Measurements from ENCODE around the gene ALPP.

DNA sequence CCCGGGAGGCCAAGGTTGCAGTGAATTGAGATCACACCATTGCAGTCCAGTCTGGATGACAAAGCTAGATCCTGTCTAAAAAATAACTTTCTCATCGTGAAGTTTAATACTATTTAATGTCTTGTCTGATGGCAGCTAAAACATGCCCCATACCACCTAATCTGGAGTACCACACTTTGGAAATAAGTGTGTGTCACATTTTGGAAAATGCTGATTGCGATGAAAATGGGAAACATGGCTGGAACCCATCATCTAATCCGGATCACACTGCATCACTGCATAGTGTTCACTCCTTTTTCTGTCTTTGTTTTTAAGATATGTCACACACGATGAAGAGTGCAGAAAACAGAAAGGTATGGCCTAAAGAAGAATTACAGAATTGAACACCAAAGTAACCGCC lies 31.2 kb upstream of the ALPP start:
- TF ChIP-seq, protein P1, sequence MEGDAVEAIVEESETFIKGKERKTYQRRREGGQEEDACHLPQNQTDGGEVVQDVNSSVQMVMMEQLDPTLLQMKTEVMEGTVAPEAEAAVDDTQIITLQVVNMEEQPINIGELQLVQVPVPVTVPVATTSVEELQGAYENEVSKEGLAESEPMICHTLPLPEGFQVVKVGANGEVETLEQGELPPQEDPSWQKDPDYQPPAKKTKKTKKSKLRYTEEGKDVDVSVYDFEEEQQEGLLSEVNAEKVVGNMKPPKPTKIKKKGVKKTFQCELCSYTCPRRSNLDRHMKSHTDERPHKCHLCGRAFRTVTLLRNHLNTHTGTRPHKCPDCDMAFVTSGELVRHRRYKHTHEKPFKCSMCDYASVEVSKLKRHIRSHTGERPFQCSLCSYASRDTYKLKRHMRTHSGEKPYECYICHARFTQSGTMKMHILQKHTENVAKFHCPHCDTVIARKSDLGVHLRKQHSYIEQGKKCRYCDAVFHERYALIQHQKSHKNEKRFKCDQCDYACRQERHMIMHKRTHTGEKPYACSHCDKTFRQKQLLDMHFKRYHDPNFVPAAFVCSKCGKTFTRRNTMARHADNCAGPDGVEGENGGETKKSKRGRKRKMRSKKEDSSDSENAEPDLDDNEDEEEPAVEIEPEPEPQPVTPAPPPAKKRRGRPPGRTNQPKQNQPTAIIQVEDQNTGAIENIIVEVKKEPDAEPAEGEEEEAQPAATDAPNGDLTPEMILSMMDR (IDR thresholded peaks at IDR 0.05), result no peak
- TF ChIP-seq POLR2A (IDR thresholded peaks at IDR 0.05) (no peak), POLR2AphosphoS5 (IDR thresholded peaks at IDR 0.05; ENCODE audit: insufficient read depth in 1 of 2, low read depth in 1 of 2) (no peak)

Data from vagina (tissue), 2 donors.